ENCODE measurements around the gene RNF135. TPM values are rescaled to one million over a fixed set of nuclear protein-coding genes. Genes with fewer than 3 reads are reported as not detected.

RNF135 gene
- total RNA-seq, 4 donors from 2014 or later = 45.6 to 67.9 (median 53.5) TPM

DNA sequence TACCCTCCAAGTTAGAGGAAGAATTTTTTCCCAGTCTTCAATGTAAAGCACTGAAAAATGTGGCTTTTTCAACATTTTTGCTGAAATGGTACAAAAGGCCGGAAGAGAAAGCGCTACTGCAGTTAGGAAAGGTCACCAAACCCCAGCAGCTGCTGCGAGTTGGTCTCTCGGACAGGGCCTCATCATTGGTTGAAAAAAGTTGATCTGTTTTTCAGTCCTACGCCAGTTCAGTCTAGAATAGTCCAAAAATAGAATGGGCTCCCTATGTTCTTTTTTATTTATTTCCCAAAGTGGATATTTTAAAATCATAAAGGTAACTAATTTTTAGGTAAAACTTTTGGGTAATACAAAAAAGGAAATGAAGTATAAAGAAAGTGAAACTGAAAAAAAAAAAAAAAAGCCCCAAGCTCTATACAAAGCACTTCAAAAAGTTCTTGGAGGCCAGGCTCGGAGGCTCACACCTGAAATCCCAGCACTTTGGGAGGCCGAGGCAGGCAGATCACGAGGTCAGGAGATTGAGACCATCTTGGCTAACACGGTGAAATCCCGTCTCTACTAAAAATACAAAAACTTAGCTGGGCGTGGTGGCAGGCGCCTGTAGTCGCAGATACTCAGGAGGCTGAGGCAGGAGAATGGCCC is 31.7 kb upstream of the RNF135 start:
- no peak overlapping the region for H3K4me3 ChIP-seq (ENCODE audit: low read depth, poor library complexity, severe bottlenecking)
- WGBS, 2 donors = 84 to 85% methylated on average over 13 of the region's 13 CpGs
- intact Hi-C loops (cut with DNase I; ENCODE audit: low total_unique reads) = no loop called here
- TF ChIP-seq POLR2A (IDR thresholded peaks at IDR 0.05) = no peak
- TF ChIP-seq, protein P1, sequence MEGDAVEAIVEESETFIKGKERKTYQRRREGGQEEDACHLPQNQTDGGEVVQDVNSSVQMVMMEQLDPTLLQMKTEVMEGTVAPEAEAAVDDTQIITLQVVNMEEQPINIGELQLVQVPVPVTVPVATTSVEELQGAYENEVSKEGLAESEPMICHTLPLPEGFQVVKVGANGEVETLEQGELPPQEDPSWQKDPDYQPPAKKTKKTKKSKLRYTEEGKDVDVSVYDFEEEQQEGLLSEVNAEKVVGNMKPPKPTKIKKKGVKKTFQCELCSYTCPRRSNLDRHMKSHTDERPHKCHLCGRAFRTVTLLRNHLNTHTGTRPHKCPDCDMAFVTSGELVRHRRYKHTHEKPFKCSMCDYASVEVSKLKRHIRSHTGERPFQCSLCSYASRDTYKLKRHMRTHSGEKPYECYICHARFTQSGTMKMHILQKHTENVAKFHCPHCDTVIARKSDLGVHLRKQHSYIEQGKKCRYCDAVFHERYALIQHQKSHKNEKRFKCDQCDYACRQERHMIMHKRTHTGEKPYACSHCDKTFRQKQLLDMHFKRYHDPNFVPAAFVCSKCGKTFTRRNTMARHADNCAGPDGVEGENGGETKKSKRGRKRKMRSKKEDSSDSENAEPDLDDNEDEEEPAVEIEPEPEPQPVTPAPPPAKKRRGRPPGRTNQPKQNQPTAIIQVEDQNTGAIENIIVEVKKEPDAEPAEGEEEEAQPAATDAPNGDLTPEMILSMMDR (IDR thresholded peaks at IDR 0.05) = no peak
- DNase-seq (ENCODE audit: low spot score in 2 of 2) = no peak

DNA sequence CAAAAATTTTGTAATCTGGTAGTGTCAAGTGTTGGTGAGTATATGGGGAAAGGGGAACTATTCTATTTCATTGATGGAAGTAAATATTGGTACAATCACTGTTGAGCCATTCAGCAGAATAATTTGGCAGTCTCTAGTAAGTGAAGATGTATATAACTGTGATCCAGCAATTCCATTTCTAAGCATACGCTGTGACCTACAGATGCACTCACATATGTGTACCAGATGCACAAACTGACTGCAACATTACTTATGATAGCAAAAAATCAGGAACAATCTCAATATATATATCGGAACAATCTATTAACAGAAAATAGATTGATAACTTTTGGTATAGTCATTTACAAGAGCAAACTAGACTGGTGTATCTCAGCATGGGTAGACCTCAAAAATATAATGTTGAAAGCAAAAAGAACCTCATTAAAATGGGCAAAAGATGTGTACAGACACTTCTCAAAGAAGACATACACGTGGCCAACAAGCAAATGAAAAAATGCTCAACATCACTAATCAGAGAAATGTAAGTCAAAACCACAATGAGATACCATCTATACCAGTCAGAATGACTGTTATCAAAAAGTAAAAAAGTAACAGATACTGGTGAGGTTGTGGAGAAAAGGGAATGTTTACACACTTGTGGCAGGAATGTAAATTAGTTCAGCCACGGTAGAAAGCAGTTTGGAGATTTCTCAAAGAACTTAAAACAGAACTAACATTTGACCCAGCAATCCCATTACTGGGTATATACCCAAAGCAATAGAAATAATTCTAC is 28.3 kb upstream of the RNF135 start:
- WGBS, 2 donors = 54 to 60% methylated on average over 4 of the region's 4 CpGs
- intact Hi-C loops (cut with DNase I; ENCODE audit: low total_unique reads) = no loop called here
- DNase-seq (ENCODE audit: low spot score in 2 of 2) = no peak
- no peak overlapping the region for H3K4me3 ChIP-seq (ENCODE audit: low read depth, poor library complexity, severe bottlenecking)
- TF ChIP-seq, protein P1 (IDR thresholded peaks at IDR 0.05) = no peak
- TF ChIP-seq POLR2A (IDR thresholded peaks at IDR 0.05) = no peak

DNA sequence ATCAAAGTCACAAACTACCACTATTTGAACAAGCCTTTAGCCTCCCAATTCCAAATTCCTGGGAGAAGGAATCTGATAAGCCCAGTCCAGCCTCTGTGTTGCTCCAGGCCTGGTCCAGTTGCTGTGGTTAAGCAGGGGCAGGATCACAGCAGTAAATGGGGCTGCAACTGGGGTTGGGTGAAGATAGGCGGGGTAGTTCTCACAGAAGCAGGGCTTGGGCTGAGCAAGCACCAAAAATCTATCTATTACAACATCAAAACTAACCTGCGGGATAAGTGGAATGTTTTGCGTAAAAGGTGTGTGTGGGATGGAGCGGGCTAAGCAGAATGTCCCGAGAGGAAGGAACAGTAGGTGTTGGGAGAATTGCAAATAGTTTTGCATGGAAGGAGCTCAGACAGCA is 23.0 kb upstream of the RNF135 start:
- DNase-seq (ENCODE audit: low spot score in 2 of 2) = no peak
- intact Hi-C loops (cut with DNase I; ENCODE audit: low total_unique reads) = no loop called here
- 86 to 95% methylated on average over 5 of the region's 5 CpGs for WGBS, 2 donors
- TF ChIP-seq POLR2A (IDR thresholded peaks at IDR 0.05) = no peak
- TF ChIP-seq, protein P1 (IDR thresholded peaks at IDR 0.05) = no peak
- no peak overlapping the region for H3K4me3 ChIP-seq (ENCODE audit: low read depth, poor library complexity, severe bottlenecking)

DNA sequence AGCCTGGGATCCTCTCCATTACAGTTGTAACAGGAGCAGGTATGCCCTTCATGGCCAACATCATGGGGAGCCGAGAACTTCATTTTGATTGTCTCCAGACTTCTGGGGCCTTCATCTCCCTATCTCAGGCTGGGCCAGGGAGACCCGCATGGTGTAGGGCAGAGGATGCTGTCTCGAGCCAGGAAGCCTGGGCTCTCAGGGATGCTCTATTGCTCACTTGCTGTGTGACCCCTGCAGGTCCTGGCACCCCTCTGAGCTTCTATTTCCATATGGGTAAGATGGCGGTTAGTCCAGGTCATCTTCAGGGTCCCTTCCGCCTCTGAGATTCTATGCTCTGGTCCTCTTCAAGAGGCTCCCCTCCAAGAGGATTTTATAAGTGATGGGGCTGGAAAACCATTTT is 20.6 kb upstream of the RNF135 start:
- WGBS, 2 donors = 90 to 99% methylated on average over 5 of the region's 5 CpGs
- H3K4me3 ChIP-seq (ENCODE audit: low read depth, poor library complexity, severe bottlenecking) = no peak overlapping the region
- TF ChIP-seq, protein P1 (IDR thresholded peaks at IDR 0.05) = no peak
- TF ChIP-seq POLR2A (IDR thresholded peaks at IDR 0.05) = no peak
- no peak for DNase-seq (ENCODE audit: low spot score in 2 of 2)
- intact Hi-C loops (cut with DNase I; ENCODE audit: low total_unique reads) = no loop called here

DNA sequence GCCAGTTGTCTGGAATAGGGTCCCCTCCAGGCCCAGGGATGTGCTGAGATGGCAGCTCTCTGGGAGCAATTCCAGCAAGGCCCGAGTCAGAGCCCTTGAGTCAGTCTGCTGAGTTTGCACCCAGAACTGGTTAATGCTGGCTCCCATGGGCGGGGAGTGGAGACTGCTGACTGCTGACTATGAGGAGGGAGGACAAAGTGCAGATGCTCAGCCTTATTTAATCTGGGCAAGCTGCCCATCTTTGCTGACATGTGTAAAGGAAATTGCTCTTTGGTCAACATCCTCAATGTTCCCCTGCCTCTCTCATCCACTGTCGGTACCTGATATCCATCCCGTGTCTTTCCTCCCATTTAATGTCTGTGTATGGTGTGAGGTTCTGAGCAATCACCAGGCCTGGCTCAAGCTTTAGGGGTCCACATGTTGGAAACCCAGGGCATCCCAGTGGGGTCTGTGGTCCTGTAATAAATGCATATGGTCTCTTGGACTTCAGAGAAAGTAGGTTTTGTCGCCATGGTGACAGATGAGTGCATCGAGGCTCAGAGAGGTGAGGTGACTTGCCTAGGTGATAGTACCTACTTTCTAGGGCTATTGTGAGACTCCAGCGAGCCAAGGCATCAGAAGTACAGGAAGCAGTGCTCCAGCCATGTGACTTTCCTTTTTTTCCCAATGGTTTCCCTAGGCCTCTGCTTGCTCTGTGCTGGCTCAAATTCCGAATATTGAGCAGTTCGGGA is 20.0 kb upstream of the RNF135 start:
- TF ChIP-seq POLR2A (IDR thresholded peaks at IDR 0.05) = no peak
- TF ChIP-seq, protein P1 (IDR thresholded peaks at IDR 0.05) = no peak
- intact Hi-C loops (cut with DNase I; ENCODE audit: low total_unique reads) = no loop called here
- 63 to 65% methylated on average over 9 of the region's 9 CpGs for WGBS, 2 donors
- peak in 1 of 2 donors; percentile 58 for DNase-seq (ENCODE audit: low spot score in 2 of 2)
- no peak overlapping the region for H3K4me3 ChIP-seq (ENCODE audit: low read depth, poor library complexity, severe bottlenecking)
